ENCODE measurements around the gene UNC79.

The UNC79 gene

DNA sequence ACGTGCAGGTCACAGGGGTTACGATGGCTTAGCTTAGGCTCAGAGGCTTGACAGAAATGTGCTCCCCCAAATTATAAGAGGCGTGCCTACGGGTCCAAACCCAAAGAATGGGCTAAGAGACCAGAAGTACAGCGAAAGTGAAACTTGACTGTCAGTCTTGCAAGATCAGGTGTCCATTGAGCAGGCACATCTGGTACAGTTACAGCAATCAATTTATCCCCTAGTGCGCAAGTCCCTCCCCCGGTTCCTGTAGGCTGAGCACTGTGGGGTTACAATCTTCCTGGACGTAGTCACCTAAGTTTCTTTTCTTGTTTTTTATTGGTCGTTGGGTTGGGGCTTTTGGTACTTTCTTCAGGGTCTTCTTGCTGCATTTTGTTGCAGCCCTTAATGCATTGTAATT is 134.2 kb downstream of the UNC79 start:
- no peak for DNase-seq

DNA sequence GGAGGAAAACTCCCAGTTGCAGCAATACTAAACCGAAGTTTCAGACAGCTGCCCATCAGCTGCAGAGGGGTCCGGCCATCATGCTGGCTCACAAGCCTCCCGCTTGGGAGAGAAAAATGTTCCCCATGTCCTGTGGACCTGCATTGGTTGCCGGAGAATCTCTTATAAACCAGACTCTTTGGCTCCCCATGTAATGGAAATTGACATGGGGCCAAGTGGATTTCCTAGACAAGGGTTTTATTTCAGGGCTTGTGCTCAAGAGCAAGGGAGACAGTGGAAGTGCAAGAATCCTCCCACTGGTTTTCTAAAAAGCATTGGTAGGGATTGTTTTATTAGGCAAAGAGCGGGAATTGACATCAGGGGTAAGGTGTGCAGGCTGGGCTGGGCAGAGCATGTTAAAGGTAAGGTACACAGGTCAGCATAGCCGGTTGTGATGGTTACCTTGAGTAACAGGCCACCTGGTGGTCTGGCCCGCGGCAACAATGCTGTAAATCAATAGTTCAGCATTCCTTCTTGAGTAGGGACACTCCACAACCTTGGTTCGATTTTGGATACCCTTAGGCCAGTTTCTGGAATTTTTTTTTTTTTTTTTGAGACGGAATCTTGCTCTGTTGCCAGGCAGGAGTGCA is 135.4 kb downstream of the UNC79 start:
- DNase-seq = no peak

- DNase-seq = no peak
These were observed 140.5 kb downstream of the UNC79 start for GRCh38 chr14:93571275-93571674.

DNA sequence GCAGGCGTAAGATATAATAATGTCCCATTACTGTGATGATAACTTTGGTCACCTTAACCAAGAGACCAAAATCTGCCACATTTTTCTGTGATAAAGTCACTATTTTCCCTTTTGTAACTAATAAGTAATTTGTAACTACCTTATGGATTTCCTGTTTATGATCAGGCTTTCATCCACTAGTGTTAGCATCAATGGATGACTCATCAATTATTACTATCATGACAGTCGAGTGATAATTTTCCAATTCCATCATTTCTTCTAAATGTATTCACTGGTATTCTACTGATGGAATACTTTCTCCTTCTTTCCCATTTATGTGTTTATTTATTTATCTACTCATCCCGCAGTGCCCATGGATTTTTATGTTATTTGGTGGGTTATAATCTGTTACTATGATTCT is 148.4 kb downstream of the UNC79 start:
- no peak for DNase-seq

DNA sequence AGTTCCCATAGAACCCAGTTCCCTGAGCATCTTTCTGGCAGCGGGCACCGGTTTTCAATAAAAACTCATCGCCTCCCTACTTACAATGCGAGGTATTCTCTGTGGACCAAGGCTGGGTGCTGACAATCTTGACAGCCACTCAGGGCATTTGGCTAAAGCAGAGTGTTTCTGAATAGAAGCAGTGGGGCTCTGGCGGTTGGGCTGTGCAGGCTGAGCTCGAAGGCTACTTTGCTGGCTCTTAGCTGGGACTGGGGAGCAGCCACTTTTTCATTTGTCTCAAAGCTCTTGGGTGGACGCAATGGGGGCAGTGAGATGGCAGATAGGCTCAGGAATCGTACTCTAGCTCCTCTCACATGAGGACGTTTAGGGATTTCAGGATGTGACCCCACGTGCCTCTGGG is 151.8 kb downstream of the UNC79 start:
- DNase-seq = no peak

DNA sequence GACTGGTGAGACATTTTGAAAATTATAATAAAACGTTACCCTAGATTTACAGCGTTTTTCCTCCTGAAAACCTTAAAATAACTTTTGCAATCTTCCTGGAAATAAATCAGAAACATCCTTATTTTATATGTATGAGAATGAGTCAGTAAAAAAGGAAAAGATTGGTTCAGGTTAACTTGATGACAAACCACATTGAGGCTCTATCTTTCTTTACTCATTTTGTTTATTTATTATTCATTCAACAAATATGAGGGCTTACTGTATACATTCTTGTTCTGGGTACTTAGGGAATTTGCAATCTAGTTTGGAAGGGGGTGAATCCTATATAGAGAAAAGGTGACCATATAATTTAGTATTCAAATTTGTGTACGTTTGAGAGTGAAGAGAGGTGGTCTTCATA is 156.6 kb downstream of the UNC79 start:
- DNase-seq = no peak

DNA sequence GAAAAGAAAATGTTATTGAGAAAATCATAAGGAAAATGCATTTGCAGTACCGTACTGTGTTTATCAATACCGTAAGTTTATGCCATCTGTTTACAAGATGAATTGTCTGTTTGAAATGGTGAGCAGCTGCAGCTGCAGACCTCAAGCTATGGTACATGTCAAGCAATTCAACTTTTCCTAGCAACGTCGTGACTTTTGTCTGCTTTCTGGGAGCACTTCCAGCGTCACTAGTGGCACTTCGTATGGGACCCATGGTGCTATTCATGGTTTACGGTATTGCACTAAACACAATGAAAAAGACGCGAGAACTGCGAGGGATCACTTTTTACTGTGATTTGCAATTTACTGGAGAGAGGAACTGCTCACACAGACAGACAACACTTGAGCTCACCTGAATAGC is 160.8 kb downstream of the UNC79 start:
- no peak for DNase-seq

DNA sequence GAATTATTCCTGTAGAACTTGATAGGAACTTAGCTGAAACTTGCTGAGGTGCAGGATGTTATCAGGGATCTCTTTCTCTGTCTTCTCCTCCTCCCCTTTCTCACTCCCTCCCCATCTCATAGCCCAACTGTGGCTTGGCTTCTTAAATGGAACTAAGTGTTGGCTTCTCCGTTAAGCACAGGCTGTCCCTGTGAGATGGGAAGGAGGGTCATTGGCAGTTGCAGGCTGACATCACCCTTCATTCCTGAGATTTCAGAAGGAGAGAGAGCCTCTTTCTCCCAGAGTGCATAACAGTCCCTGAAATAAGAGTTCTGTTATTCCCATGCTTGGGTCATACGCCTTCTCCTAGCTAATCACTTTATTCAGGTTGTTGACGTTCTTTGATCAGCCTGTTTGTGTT is 162.0 kb downstream of the UNC79 start:
- no peak for DNase-seq

DNA sequence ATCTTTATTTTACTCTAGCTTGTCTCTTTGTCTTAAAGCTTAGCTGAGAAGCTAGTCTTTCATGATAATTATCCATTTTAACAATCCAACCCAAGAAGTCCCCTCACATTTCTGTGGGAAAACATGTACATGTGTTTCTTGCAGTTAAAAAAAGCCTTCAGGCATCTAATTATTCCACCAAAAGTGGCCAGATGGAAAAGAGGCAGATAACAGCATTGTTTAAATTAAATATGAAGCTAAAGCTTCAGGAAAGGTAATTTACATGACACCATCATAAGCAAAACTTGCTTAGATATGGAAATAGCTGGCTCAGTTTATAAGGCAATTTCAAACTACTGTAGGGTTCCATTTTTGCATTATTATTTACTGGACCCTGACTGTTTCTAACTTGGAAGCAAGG is 175.4 kb downstream of the UNC79 start:
- no peak for DNase-seq

DNA sequence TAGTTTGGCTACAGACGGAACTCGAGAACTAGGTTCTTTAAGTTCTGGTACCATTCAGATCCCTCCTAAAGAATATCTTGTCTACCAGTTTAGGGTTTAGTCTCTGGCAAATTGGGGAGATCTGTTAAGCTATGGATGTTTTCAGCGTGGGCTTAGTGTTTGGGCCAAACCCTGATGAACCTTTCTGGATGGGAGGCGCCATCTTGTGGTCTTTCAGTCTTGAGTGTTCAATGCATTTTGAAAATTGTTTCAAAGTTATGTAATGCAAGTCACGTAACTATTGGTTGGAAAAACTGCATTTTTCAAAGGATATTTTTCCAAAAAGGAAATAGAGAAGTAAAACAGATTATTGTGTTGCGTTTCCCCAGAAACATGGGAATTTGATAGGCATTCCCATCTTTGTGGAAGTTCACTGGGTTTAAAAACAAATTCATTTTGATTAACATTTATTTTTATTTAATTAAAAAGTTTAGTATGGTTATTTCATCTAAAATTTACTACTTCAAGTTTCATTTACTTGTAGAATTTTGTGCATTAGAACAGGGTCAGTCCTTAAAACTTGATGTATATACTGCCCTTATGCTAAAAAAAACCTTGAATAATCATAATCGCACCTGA is 188.5 kb downstream of the UNC79 start:
- peak; percentile 52 for DNase-seq

GRCh38 chr14:93628048-93628447 is 197.3 kb downstream of the UNC79 start:
- DNase-seq = no peak

DNA sequence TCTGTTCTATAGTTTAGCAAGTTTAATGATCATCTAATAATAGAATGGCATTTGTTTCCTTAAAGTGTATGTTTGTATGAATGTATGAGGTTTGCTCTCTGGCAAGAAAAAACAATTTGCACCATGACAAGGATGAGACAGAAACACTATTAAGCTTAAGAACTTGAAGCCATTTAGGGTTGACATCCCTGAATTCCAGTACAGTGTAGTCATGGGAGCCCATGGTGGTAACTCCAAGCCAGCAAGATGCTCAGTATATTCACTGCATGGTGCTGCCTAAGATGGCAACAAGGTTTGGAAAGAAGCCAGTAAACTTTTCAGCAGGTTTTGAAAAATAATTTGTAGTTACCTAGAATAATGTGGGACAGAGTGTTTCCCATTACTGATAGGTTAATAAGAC is 198.9 kb downstream of the UNC79 start:
- no peak for DNase-seq

DNA sequence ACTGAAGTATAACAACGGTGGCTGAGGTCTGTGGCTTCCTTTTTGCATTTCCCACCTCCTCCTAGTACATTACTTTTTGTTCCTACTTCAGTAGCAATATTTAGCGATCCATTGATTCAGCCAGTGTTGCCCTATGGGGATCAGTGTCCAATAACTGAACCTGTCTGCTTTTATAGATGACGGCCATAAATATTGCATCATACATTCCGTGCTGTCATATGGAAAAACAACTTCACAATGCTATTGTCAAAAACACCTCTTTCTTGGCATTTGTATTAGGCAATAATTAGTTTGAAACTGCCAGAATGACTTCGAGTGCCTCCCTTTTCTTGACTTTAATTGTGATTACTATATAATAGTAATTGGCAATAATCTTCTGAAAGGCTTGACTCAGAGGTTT is 208.1 kb downstream of the UNC79 start:
- DNase-seq = no peak

DNA sequence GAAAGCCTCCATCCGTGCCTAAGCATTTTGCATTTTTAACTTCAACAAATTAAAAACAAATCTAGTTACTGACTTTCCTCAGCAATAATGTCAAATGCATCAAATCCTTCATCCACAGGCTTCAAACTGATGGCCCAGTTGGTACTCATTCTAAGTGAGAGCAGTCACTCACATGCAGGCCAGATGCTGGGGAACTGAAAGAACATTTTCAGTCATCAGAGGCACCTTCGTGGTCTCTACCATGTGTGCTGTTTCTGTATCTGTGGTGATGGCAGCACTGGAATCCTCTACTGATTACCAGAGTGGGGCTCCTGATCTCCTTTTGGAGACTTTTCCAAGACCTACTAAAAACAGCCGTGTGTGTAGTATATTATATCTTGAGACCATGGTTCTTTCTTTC is 212.4 kb downstream of the UNC79 start:
- DNase-seq = no peak

DNA sequence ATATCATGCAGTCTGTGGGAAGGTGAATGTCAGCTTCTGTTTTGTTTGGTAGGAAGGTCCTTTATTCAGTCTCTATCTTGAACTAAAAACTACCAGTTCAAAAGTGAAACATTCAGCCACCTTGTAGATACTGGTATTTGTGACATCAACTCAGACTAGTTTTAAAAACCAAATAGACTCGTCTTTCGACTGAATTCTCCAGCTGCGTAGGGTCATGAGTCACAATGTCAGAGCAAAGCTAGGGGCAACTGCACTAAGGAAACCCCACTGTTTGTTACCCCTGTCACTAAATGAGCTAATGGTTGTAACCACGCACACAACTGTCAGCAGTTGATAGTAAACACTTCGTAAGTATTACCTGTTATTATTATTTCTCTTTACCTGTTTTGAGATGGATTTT is 212.9 kb downstream of the UNC79 start:
- no peak for DNase-seq

DNA sequence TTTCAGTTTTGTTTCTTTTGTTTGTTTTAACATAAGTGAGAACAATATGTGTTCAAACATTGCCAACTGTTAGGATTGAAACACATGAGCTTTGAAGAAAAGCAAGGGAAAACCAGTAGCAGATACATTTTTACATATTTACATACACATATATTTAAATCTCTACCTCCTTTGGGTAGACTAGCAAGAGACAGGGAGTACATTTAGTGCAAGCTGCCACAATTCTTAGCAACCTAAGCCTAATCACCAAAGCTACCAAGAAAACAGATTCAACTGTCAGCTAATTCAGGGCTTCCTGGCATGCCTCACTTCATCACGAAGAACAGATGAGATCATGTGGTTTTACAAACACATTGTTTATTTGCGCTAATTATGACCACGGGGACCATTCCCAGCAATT is 214.5 kb downstream of the UNC79 start:
- no peak for DNase-seq

DNA sequence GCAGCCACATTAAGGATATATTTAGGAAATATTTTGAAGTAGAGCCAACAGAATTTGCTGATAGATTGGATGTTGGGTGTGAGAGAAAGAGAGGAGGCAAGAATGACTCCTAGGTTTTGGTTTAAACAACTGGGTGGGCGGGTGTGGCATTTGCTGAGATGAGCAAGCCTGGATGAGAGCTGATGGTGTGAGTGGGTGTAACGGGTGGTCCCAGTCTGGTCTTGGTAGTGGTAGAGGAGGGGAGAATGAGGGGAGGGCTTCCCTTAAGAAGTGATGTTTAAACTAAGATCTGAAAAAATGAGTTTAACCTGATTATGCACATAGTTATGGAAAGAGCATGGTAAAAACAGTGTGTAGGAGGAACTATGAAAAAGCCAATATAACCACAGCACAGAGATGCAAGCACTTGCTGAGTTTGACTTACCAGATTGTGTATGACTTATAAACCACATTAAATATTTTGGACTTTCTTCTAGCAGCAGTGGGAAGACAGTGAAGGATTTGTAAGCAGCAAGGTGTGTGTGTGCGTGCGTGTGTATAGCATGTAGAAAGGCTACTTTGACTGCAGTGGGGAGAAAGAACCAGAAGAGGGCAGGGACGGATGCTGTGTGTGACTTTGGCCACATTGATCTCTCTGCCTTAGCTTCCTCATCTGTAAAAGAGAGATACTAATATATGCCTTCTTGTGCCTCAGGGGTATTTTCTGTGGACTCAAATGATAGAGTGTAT is 217.9 kb downstream of the UNC79 start:
- no peak for DNase-seq

DNA sequence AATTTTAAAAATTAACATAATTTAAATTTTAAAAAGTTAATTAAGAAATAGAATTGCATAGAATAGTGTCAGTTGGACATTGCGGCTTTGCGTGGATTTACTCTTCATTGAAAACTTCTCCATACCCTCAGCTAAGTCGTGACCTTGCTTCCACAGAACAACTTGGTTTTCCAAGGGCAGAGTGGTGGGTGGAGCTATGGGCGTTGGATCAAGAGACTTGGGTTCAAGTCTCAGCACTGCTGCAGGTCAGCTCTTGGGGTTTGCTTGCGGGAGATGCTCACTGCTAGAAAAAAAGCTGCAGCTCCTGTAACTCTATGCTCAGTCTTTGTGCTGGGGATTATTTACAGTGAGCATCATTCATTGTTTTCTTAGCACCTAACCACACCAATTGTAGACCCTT is 223.9 kb downstream of the UNC79 start:
- DNase-seq = no peak

DNA sequence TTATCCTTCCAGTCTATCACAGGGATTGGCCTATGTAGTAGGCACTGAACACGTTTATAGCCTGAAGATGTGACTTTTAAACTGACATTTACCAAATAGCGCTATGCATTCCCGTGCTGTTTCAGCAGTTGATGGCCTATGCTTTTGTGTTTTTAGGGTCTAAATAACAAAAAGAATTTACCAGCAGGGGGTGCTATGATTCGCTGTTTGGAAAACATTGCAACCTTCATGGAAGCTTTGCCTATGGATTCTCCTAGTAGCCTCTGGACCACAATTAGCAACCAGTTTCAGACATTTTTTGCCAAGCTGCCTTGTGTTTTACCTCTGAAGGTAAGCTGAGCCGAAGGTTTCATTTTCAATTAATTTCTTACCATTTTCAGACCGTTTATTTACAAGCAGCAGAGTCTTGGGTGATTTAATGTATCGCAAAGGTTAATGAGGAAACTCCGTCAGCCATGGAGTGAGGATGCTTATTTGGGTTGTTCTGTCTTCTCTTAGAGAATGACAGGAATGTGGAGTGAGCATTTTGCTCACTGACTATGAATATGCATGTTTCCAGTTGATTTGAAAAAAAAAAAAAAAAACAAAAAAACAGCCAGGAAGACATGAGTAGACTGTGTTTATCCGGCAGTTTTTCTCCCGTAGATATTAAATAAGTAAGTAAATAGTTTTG is 224.5 kb downstream of the UNC79 start:
- peak; percentile 31 for DNase-seq

- no peak for DNase-seq
These were observed 227.1 kb downstream of the UNC79 start for GRCh38 chr14:93657875-93658274.

GRCh38 chr14:93663317-93663716 is 232.6 kb downstream of the UNC79 start:
- DNase-seq = no peak

GRCh38 chr14:93665169-93665568 is 234.4 kb downstream of the UNC79 start:
- no peak for DNase-seq

DNA sequence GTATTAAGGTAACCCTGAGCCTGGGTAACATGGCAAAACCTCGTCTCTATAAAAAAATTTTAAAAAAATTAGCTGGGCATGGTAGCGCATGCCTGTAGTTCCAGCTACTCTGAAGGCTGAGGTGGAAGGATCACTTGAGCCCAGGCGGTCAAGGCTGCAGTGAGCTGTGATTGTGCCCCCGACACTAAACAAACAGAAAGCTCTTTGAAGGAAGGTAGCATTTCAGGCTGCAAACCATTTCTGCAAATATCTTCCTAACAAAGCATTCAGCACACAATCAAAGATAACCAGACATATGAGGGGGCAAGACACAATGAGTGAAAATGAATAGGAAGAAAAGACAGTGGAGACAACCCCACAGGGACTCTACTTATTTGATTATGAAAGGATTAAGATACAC is 238.9 kb downstream of the UNC79 start:
- no peak for DNase-seq

DNA sequence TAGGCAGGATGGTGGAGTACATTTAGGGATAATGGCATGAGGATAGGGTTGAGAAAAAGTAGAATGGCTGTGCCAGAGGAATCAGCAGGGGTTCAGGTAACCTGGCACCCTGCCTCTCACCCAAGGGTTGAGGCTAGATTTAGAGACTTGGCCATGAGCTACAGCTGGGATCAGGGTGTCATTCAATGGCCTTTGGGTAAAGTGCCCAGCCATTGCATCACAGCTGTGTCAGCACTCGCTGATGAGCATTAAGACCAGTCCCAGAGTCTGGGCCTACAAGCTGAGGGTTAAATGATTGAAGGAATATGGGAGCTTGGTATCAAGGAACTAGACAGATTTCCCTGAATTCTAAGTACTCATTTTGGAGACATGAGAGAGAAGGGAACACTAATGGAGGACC is 243.6 kb downstream of the UNC79 start:
- no peak for DNase-seq
